Measurements from ENCODE around the gene ZMIZ1.

Gene ZMIZ1

DNA sequence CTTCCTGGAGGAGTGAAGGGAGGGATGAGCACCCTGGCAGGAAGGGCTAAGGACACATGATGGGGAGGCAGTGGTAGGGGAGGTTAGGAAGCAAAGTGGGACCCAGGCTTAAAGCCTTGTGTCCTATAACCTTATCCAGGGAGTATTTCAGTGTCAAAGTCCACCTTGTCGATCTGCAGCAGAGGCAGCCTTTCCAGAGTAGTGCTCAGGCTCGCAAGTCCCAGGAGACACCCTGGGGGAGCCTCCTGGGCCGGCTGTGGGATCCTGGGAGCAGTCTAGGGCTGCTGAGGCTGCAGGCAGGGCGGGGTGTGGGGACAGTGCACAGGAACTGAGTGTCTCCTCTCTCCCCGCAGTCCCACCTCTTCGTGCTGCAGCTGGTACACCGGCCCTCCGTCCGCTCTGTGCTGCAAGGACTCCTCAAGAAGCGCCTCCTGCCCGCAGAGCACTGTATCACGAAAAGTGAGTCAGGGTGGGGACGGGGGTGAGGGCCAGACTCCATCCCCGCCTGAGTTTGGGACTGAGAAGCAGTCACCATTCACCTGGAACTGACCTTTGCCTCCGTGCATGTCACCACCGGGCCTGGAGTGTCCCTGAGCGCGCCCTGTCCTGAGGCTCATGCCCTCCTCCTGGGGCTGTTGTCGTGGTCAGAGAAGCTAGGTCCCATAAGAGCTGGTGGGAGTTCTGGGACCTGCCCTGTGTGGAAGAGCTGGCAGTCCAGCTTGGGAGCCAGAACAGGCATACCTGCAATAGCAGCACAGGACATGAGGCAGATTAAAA, 233.2 kb downstream of the ZMIZ1 start:
- DNase-seq (ENCODE audit: low read depth in 1 of 2, low spot score in 1 of 2): no peak

DNA sequence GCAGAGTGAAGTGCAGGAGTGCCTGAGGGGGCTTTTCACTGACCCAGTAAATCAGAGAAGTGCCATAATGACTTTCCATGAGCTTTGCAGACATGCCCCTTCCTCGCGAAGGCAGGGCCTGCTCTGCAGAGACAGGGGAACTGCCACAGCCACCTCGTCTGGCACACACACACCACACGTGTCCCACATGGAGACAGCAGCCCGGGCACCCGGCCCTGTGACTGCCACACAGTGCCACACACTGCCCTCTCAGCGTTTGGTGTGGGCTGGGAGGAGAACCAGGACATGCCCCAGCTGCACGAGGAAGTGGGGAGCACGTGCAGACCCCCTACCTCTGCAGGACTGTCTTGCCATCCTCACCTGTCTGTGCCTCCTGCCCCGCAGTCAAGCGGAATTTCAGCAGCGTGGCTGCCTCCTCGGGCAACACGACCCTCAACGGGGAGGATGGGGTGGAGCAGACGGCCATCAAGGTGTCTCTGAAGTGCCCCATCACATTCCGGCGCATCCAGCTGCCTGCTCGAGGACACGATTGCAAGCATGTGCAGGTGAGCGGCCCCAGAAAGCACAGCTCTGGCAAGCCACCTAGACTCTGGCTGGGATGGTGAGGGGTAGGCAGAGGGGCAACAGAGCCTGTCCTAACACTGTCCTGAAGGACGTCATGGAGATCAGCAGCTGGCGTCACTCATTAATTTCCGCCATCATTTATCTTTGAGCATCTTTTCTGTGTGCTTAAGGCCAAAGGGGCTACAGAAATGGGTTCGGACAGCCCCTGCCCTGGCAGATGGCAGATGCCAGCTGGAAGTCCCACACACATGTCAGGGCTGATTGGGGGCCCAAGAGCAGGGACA, 235.1 kb downstream of the ZMIZ1 start:
- no peak for DNase-seq (ENCODE audit: low read depth in 1 of 2, low spot score in 1 of 2)

DNA sequence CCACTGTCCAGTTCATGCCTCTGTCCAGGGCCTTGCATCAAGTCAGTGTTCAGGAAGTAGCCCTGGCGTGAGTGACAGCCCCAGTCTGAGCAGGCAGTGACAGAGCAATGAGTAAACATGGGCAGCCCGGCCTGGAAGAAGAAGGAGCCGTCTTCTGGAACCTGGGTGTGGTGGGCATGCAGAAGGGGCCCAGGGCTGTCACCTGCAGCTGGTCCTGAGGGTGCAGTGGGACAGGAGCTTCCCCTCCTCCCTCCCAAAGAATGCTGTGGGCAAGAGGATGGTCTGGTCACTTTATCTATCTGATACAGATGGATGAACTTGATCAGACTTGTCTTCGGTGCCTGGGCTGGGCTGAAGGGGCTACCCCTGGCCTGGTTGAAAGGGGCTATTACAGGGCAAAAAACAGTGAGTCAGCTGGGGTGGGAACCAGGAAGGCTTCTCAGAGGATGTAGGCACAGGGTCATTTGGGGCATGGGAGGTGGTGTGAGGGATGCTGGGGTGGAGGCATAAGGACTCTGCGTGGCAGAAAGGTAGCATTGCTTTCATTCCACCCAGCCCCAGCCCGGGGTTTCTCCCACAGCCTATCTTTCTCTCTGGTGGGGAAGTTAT, 235.8 kb downstream of the ZMIZ1 start:
- no peak for DNase-seq (ENCODE audit: low read depth in 1 of 2, low spot score in 1 of 2)

DNA sequence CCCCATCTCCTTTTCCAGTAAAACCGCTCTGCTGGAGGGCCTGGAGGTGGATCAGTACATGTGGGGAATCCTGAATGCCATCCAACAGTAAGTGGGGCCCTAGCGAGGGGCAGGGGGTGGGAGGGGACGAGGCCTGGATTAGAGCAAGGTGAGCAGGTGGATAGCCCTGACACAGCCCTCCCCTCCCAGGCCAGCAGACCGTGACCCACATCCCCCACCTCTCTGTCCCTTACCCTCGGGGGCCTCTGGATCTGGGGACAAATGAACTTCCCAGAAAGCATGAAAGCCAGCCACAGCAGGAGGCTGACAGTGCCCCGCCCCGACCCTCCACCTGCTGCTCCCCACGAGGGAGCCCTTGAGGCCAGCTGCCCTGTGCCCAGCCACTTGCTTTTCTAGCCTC, 236.7 kb downstream of the ZMIZ1 start:
- DNase-seq (ENCODE audit: low read depth in 1 of 2, low spot score in 1 of 2): no peak

DNA sequence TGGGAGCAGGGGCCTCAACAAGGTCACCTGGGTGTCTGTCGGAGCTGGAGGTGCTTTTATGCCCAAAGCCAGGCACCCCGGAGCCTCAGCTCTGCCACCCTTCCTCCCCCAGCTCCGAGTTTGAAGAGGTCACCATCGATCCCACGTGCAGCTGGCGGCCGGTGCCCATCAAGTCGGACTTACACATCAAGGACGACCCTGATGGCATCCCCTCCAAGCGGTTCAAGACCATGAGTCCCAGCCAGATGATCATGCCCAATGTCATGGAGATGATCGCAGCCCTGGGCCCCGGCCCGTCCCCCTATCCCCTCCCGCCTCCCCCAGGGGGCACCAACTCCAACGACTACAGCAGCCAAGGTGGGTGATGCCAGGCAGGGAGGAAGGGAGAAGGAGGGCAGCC, 237.2 kb downstream of the ZMIZ1 start:
- DNase-seq (ENCODE audit: low read depth in 1 of 2, low spot score in 1 of 2): no peak

DNA sequence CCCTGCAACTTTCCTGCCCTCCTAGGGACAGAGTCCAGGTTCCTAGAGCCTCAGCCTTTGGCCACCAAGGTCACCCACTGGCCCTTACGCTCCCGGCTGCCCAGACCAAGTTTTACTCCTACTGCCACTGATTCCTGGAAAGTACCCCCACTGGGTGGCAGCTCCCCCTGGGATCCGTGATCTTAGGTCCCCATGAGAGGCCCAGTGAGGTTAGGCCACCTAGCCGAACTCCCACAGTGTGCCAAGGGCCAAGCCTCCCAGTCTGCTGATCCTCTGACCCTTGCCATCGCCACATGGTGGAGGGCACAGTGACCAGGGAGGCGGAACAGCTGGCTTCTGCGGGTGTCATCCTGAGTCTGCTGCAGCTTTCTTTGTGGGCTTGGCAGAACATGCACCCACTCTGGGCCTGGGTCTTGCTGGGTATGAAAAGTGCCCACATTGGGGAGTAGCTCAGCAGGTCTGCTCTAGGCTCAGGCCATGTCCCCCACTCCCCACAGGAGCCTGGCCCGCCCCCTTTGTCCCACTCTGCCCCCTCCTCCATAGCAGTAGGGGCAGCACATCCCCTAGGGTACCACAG, 238.0 kb downstream of the ZMIZ1 start:
- no peak for DNase-seq (ENCODE audit: low read depth in 1 of 2, low spot score in 1 of 2)

DNA sequence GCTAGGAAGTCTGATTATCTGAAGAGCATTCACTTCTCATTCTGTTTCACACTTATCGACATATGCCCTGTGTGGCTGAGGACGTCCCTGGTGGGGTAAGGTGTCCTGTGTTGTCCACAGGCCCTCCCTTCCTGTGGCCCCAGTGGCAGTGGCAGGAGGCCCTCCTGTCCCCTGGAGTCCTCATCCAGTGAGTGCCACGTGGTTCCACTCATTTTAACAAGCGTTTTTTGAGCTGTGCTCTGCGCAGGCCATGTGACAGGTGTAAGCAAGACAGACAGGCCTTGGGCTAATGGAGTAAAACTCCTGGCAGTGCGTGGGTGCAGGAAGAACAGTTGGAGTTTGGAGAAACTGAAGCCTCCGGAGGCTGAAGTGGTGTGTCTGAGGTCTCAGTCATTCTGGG, 239.2 kb downstream of the ZMIZ1 start:
- no peak for DNase-seq (ENCODE audit: low read depth in 1 of 2, low spot score in 1 of 2)

DNA sequence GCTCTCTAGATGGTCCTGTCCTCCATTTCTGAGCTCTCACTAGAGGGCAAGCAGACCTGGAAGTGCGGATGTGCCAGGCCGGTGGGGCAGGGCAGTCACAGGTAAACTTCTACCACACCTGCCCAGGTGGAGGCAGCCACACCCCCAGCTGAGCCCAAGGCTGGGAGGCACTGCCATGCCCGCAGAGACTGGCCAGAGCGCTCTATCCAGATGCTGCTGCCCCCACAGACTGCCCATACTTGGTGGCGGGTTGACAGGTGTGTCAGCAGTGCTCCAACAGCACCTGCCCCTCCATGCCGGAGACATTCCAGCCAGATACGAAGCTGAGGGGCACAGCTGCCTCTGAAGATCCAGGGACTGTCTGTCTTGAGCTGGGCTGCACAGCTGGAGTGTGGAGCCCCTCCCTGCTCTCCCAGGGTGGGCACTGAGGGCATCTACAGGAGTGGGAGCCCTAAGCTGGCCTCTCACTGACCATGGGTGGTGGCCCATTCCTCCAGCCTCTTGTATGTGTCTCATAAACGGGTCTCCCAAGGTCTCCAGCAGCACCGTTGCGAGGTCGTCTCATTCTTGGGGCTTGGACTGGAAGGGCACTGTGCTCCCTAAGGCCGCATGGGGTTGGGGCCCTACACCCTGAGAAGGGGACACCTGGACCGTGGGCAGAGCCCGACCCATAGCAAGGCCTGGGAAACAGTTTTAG, 240.4 kb downstream of the ZMIZ1 start:
- no peak for DNase-seq (ENCODE audit: low read depth in 1 of 2, low spot score in 1 of 2)

DNA sequence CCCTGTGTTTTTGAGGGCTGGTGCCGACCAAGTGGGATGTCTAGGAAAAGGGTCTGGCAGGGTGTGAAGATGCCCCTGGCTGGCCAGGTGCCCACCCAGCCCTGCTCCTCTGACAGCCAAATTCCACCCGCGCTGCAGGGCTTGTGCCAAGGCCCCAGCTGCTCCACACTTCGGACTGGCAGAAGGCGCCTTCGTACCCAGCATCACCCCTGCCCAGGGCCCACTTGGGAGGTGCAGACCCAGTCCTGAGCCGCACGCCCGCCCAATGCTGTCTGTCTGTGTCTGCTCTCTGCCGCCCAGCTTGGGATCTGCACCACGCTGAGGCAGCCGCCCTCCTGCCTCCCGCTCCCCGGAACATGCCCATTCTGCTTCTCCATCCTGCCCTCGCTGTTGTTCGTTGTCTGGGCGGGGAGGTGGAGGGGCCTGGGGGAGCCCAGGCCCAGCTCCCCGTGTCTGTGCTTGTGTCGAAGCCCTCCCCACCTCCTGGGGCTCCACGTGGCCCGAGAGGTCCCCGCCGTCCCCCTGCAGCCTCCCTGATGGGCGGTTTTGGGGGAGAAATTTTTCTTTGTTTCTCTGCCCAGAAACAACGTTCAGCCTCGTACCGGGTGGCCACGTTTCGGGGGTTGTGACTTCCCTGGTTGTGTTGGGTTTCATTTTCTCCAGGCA, 241.6 kb downstream of the ZMIZ1 start:
- no peak for DNase-seq (ENCODE audit: low read depth in 1 of 2, low spot score in 1 of 2)

DNA sequence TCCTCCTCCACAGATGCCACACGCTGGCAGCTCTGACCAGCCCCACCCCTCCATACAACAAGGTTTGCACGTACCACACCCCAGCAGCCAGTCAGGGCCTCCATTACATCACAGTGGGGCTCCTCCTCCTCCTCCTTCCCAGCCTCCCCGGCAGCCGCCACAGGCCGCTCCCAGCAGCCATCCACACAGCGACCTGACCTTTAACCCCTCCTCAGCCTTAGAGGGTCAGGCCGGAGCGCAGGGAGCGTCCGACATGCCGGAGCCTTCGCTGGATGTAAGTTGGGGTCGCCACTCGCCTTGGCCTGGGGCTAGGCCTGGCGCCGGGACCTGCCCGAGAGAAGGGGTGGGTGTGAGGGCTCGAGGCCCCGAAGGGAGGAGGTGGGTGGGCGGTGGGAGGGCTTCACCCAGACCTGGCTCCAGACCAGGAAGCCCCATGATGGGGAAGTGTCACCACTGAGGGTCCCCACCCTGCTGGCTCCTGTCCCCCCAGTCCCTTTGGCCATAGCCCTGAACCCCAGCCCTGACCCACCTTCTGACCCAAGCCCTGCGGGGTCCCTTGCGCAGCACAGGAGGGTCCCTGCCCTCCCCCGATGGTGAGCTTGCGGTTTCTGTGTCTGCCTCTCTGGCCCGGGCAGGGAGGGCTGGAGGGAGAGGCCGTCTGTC, 242.3 kb downstream of the ZMIZ1 start:
- no peak for DNase-seq (ENCODE audit: low read depth in 1 of 2, low spot score in 1 of 2)

DNA sequence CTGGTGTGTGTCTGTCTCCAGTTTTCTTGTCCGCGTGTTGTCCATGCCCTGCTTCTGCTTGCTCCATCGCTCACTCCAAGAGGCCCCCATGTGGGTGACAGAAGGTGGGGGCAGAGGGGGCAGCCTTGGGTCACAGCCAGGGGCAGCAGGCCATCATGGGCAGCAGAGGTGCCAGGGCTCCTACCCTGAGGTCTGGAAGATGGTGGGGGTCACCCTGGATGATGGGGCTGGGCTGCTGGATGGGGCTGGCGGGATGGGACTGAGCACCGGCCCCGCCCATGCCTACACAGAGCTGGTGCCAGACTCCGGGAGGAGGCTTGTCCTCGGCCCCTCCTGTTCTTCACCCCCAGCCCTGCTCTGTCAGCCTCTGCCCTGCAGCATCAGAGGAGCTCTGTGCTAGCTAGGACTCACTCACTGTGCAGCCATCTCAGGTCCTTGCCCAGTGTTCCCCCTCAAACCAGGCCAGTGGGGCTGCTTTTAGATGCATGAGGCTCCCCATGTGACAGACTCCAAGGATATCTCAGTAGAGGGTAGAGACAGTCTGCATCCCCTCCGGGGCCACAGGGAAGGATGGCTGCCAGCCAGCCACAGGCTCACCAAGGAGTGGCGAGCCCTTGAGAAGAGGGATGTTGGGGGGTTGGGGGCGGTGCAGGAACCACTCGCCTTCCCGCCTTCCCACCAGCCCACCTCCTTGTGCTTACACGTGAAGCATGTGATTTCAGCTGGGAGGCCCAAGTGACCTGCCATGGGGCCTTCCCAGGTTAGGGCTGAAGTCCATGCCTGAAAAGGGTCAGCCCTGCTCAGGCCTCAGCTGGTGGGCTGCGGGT, 243.0 kb downstream of the ZMIZ1 start:
- no peak for DNase-seq (ENCODE audit: low read depth in 1 of 2, low spot score in 1 of 2)

DNA sequence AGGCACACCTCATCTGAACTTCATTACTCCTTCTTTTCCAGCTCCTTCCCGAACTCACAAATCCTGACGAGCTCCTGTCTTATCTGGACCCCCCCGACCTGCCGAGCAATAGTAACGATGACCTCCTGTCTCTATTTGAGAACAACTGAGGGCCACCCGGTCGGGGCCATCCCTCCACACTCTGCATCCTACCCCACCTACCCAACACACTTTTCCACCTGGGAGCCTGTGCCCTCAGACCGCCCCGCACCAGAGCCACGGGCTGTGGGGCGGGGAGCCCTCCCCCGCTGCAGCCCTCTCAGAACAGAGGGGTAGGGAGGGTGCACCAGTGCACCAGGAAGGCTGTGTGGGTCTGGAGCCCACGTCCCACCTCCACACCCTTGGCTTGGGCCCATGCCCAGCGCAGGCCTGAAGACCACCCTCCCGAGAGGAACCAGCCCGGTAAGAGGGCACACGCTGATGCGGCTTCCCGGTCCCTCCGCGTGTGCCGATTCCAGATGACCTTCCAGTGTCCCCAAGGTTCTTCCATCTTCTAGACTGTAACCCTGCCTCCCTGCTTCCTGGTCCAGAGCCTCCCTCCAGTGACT, 243.9 kb downstream of the ZMIZ1 start:
- no peak for DNase-seq (ENCODE audit: low read depth in 1 of 2, low spot score in 1 of 2)

DNA sequence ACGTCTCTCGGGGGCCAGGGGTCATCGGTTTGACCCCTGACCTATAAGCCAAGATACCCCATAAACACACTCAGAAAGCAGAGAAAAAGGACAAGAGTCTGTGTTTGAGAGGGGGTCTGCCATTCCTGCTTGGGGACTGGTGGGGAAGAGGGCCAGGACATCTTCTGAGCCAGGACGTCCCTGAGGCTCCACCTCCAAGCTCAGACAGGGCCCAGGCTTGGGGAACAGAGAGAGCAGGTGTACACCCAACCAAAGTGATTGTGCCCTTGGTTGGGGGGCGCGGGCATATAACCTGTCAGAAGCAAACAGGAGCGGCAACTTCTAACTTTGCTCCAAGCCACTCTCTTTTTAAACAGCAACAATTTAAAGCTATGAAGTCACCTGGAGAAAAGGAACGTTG, 244.6 kb downstream of the ZMIZ1 start:
- no peak for DNase-seq (ENCODE audit: low read depth in 1 of 2, low spot score in 1 of 2)

DNA sequence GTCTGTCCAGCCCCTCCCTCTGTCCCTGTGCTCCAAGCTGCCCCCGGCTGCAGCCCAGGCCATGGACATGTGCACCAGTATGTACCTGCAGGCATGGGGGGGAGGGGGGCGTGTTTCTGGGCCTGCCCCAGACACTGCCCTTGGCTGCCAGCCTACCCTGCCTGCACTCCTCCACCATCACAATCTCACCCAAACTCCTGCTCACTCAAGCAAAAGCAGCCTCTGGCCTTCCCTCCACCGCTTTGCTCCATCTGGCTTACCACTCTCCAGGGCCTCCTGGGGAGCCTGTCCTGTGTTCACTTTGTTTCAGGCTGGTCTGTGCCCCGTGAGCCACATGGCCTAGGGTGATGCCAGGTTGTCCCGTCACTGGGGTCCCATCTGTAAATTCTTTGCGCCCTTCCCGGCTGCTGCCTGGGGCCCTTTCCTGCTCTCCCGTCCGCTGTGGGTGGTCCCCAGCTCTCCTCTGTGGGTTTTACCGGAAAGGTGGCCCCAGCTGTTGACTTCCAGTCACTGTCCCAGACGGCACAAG, 245.2 kb downstream of the ZMIZ1 start:
- DNase-seq (ENCODE audit: low read depth in 1 of 2, low spot score in 1 of 2): no peak

DNA sequence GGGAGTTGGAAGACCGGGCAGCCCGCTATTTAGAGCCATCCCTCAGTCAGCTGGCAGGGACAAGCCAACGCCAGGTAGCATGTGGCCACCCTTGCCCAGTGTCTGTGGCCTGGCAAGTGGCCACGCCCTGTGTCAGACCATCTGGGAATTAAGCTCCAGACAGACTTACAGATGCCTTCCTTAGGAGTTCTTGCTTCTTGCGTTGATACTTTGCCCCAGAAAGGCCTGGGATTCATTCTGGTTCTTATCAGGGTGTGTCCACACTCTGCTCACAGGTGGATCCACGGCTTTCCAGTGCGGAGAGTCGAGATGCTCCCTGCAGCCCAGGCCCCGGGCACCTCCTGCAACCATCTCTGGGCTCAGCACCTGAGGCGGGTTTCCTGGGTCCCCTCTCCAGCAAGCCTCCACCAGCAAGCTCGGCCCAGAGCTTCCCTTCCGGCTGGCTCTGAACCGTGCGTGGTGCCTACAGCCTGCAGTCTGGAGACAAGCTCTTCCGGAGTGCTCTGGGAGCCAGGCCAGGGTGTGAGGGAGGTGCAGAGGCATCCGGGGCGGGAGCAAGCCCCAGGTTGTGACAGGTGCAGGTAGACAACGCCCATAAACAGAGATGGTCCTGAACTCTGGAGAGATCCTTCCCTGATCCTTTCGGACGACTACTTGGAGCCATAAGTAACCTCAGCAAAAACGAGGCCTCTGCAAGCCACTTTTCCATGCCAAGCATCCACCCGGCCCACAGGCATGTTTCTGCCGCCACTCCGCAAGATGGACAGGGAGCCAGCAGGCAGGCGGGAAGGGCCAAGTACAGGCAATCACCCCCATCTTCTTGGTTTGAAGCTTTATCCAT, 246.2 kb downstream of the ZMIZ1 start:
- no peak for DNase-seq (ENCODE audit: low read depth in 1 of 2, low spot score in 1 of 2)

DNA sequence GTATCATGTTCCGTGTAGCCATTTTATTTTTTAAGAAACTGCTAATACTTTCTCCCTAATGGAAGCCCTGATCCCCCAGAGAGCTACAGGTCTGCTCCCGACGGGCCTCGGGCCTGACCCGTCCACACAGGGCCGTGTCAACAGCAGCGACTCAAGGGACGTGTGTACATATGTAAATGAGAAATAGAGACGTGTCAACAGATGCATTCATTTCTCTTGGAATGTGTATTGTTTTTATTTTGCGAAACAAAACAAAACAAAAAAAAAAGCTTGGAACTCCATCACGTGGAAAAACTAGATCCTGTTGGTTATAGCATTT, 246.8 kb downstream of the ZMIZ1 start:
- no peak for DNase-seq (ENCODE audit: low read depth in 1 of 2, low spot score in 1 of 2)

DNA sequence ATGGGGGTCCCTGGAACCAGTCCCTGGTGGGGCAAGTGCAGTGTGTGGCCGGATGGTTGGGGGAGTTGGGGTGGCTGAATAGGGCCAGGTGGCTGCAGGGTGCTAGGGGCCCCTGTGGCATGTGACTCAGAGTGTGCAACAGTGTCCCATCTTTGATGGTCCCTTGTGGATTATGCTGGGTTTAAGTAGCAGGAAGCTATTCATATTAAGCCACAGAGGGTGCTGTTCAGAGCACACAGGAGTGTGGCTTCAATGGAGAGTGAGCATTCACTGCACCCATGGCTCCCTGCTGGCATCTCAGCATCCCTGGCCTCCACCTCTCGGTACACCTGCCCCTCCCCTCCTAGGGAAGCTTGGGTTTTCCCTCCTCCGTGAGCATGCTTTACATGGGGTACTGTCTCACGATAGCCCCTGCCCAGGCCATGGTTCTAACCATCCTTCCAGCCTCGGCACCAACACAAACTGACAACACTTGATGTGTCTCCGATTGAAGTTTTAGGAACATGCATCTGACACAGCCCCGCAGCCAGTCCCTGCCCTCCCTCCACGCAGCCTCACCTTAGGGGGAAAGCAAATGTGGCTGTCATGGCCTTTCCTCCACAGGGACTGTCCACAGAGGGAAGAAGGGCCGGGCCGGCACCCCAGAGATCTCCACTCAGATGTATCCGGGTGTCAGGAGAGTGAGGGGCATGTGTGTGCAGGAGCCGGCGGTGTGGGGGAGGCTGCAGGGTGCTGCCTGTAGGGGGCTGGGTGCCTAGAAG, 248.1 kb downstream of the ZMIZ1 start:
- no peak for DNase-seq (ENCODE audit: low read depth in 1 of 2, low spot score in 1 of 2)
